H1 (cell line): ENCODE data around the gene TP53I13. TPM values are rescaled to one million over a fixed set of nuclear protein-coding genes. Genes with fewer than 3 reads are reported as not detected.

ENCODE experiments used
- CTCF ChIA-PET: fragments of 300-600 bp; sonication (Branson Sonifier 250); formaldehyde crosslinking; loops from one replicate; lab custom pipeline; 2021; ENCODE audit not compliant: partially characterized antibody; lab: Charles Lee
- POLR2A ChIA-PET: fragments of 300-600 bp; sonication (Branson Sonifier 250); formaldehyde crosslinking; loops from one replicate; lab custom pipeline; 2021; ENCODE audit warnings: inconsistent platforms; ENCODE audit not compliant: partially characterized antibody; lab: Charles Lee
- DNase-seq, 2 experiments: peaks; one replicate each; pipeline versions ENCODE4 v3.0.0 to v3.0.0-alpha.2; 2010 to 2022; ENCODE audit warnings: low spot score in 2 of 2, low read depth in 1 of 2, mixed read lengths in 1 of 2
- FAIRE-seq: peaks from 2 replicates; lab custom pipeline; 2011; peaks lifted over from hg19 to GRCh38; lab: Jason Lieb, UNC
- H2AFZ ChIP-seq: 2 replicates; pipeline ENCODE4 v1.8.1; 2012; ENCODE audit warnings: low read length, inconsistent platforms
- H2AK5ac ChIP-seq: 2 replicates; pipeline ENCODE4 v1.6.1; 2013; ENCODE audit warnings: low read depth, low read length
- H2BK120ac ChIP-seq: replicated peaks from 2 replicates; pipeline ENCODE3; 2013; ENCODE audit warnings: low read depth, low read length, inconsistent platforms
- H2BK12ac ChIP-seq: 2 replicates; pipeline ENCODE4 v1.6.1; 2013; ENCODE audit warnings: low read depth, low read length
- H2BK15ac ChIP-seq: 2 replicates; pipeline ENCODE4 v1.6.1; 2013; ENCODE audit warnings: low read length
- H2BK20ac ChIP-seq: 2 replicates; pipeline ENCODE4 v1.6.1; 2013; ENCODE audit warnings: low read length
- H2BK5ac ChIP-seq: 2 replicates; pipeline ENCODE4 v1.6.1; 2013; ENCODE audit warnings: low read depth, low read length
- H3K14ac ChIP-seq: 2 replicates; pipeline ENCODE4 v1.6.1; 2013; ENCODE audit warnings: inconsistent platforms; ENCODE audit not compliant: insufficient read length
- H3K18ac ChIP-seq: 2 replicates; pipeline ENCODE4 v1.6.1; 2013; ENCODE audit warnings: low read length; ENCODE audit errors: extremely low read depth
- H3K23ac ChIP-seq: 2 replicates; pipeline ENCODE4 v1.6.1; 2013; ENCODE audit warnings: inconsistent platforms; ENCODE audit not compliant: insufficient read length
- H3K23me2 ChIP-seq: 2 replicates; pipeline ENCODE4 v1.6.1; 2013; ENCODE audit warnings: low read depth, low read length
- H3K27ac ChIP-seq: 2 replicates; pipeline ENCODE4 v1.6.1; 2011; ENCODE audit warnings: low read depth, low read length, inconsistent platforms
- H3K27me3 ChIP-seq, 4 experiments: replicated peaks in 1 of 4; 1 replicate in 1 of 4; 2 replicates in 3 of 4; pipeline versions ENCODE4 v1.6.1 to v1.8.1; 2011 to 2013; ENCODE audit warnings: low read length in 3 of 4, mild to moderate bottlenecking in 3 of 4, inconsistent platforms in 2 of 4, mixed read lengths in 2 of 4, moderate library complexity in 1 of 4; ENCODE audit not compliant: control insufficient read depth in 3 of 4, insufficient read depth in 3 of 4; ENCODE audit errors: extremely low read depth in 1 of 4
- H3K36me3 ChIP-seq, 4 experiments: 2 replicates each; pipeline versions ENCODE4 v1.6.1 to v1.8.1; 2011 to 2013; ENCODE audit warnings: mild to moderate bottlenecking in 4 of 4, low read length in 3 of 4, moderate library complexity in 2 of 4, control low read depth in 1 of 4, inconsistent platforms in 1 of 4; ENCODE audit not compliant: insufficient read depth in 4 of 4, control insufficient read depth in 2 of 4
- H3K4ac ChIP-seq: replicated peaks from 2 replicates; pipeline ENCODE3; 2013; ENCODE audit warnings: low read length, low read depth, mixed read lengths, inconsistent platforms; ENCODE audit not compliant: insufficient read length
- H3K4me1 ChIP-seq, 4 experiments: replicated peaks in 1 of 4; 1 replicate in 1 of 4; 2 replicates in 3 of 4; pipeline versions ENCODE4 v1.6.1 to v1.8.1; 2011 to 2013; ENCODE audit warnings: low read length in 3 of 4, inconsistent platforms in 2 of 4, mixed read lengths in 1 of 4; ENCODE audit not compliant: insufficient read depth in 4 of 4, control insufficient read depth in 3 of 4
- H3K4me2 ChIP-seq, 2 experiments: 2 replicates each; pipeline versions ENCODE4 v1.6.1 to v1.8.1; 2011 to 2013; ENCODE audit warnings: low read depth in 2 of 2, low read length in 2 of 2, control low read depth in 1 of 2, inconsistent platforms in 1 of 2, mild to moderate bottlenecking in 1 of 2; ENCODE audit not compliant: insufficient read depth in 1 of 2
- H3K4me3 ChIP-seq, 4 experiments: fragments of 200-600, 300-600 bp in 1 of 4; sonication (generic), shearing (Covaris generic), sonication (Bioruptor Twin) in 1 of 4; 2 replicates each; pipeline versions ENCODE4 v1.5.1 to v1.8.1; 2011 to 2016; ENCODE audit warnings: low read length in 4 of 4, low read depth in 3 of 4, control low read depth in 2 of 4, inconsistent platforms in 2 of 4, mild to moderate bottlenecking in 2 of 4, mixed read lengths in 1 of 4, moderate library complexity in 1 of 4; ENCODE audit not compliant: insufficient read depth in 2 of 4; ENCODE audit errors: extremely low read depth in 1 of 4
- H3K56ac ChIP-seq: replicated peaks from 2 replicates; pipeline ENCODE3; 2013; ENCODE audit warnings: low read depth, mild to moderate bottlenecking, mixed read lengths, low read length, inconsistent platforms; ENCODE audit not compliant: insufficient read length
- H3K79me1 ChIP-seq: 2 replicates; pipeline ENCODE4 v1.6.1; 2013; ENCODE audit warnings: low read depth, low read length, control low read depth
- H3K79me2 ChIP-seq, 2 experiments: 2 replicates each; pipeline versions ENCODE4 v1.6.1 to v1.8.1; 2012 to 2013; ENCODE audit warnings: low read length in 2 of 2, mild to moderate bottlenecking in 2 of 2, inconsistent platforms in 1 of 2; ENCODE audit not compliant: insufficient read depth in 2 of 2, control insufficient read depth in 1 of 2
- H3K9ac ChIP-seq, 4 experiments: replicated peaks in 1 of 4; 1 replicate in 1 of 4; 2 replicates in 3 of 4; pipeline versions ENCODE4 v1.6.1 to v1.8.1; 2011 to 2013; ENCODE audit warnings: low read depth in 3 of 4, low read length in 3 of 4, control low read depth in 2 of 4, mild to moderate bottlenecking in 2 of 4, moderate library complexity in 2 of 4, inconsistent platforms in 1 of 4; ENCODE audit errors: extremely low read depth in 1 of 4
- H3K9me3 ChIP-seq, 2 experiments: 2 replicates each; pipeline versions ENCODE4 v1.6.1 to v1.8.1; 2012 to 2013; ENCODE audit warnings: mild to moderate bottlenecking in 2 of 2, moderate library complexity in 2 of 2, control low read depth in 1 of 2, inconsistent platforms in 1 of 2, low read depth in 1 of 2, low read length in 1 of 2, mixed read lengths in 1 of 2; ENCODE audit not compliant: insufficient read depth in 2 of 2
- H4K20me1 ChIP-seq, 2 experiments: replicated peaks in 1 of 2; 2 replicates each; pipeline versions ENCODE3 to v1.8.1; 2011 to 2013; ENCODE audit warnings: inconsistent platforms in 2 of 2, low read length in 2 of 2, mild to moderate bottlenecking in 1 of 2; ENCODE audit not compliant: insufficient read depth in 2 of 2, control insufficient read depth in 1 of 2
- H4K5ac ChIP-seq: 2 replicates; pipeline ENCODE4 v1.6.1; 2013; ENCODE audit warnings: low read length, low read depth, mixed read lengths, inconsistent platforms; ENCODE audit not compliant: insufficient read length
- H4K8ac ChIP-seq: 2 replicates; pipeline ENCODE4 v1.8.0; 2013; ENCODE audit warnings: mild to moderate bottlenecking, moderate library complexity, low read length, inconsistent platforms; ENCODE audit not compliant: insufficient read depth; ENCODE audit errors: extremely low read depth
- H4K91ac ChIP-seq: replicated peaks from 2 replicates; pipeline ENCODE3; 2013; ENCODE audit warnings: low read length, mixed read lengths, inconsistent platforms; ENCODE audit not compliant: insufficient read length
- HDAC2 ChIP-seq, 2 experiments: fragments of 300-600 bp in 1 of 2; sonication (generic) in 1 of 2; IDR thresholded peaks; 2 replicates each; pipeline ENCODE4 v1.6.1; 2011 to 2012; ENCODE audit warnings: low read depth in 2 of 2, low read length in 2 of 2, mild to moderate bottlenecking in 2 of 2, moderate library complexity in 2 of 2, borderline replicate concordance in 1 of 2, inconsistent platforms in 1 of 2
- KDM1A ChIP-seq: fragments of 200-600, 300-600 bp; sonication (generic); IDR thresholded peaks from 2 replicates; pipeline ENCODE4 v1.7.1; 2016; ENCODE audit warnings: mild to moderate bottlenecking, low read length, borderline replicate concordance
- MAFK ChIP-seq: IDR thresholded peaks from 2 replicates; pipeline ENCODE4 v1.6.1; 2012; ENCODE audit warnings: low read depth, mild to moderate bottlenecking, improper control_type of control experiment, low read length
- SIN3A ChIP-seq, 2 experiments: IDR thresholded peaks in 1 of 2; conservative IDR thresholded peaks in 1 of 2; 2 replicates each; pipeline ENCODE4 v1.6.1; 2011 to 2012; ENCODE audit warnings: low read length in 2 of 2, improper control_type of control experiment in 1 of 2, low read depth in 1 of 2, mild to moderate bottlenecking in 1 of 2
- WGBS, 2 experiments: shearing (Covaris generic) in 1 of 2; methylation state at CpG; one replicate each; pipeline versions ENCODE4 v1.1.6 to v1.1.7; 2013 to 2015; ENCODE audit warnings: low lambda C conversion rate in 2 of 2, mixed read lengths in 2 of 2, inconsistent platforms in 1 of 2, low coverage in 1 of 2, missing lambda C conversion rate in 1 of 2; ENCODE audit not compliant: insufficient replicate concordance in 2 of 2, insufficient coverage in 1 of 2, insufficient read length in 1 of 2; ENCODE audit errors: extremely low coverage in 1 of 2, missing lambda C conversion rate in 1 of 2; 5-methylcytosine and 5-hydroxymethylcytosine counted together
- polyA plus RNA-seq, 7 experiments: library from polyadenylated mRNA; depleted of rRNA in 3 of 7; stranded (reverse) in 5 of 7; unstranded in 2 of 7; fragments of >200 nt in 5 of 7; fragments of 200-250 nt in 2 of 7; gene quantifications; 1 replicate in 5 of 7; 2 replicates in 1 of 7; 4 replicates in 1 of 7; pipeline versions ENCODE4 v1.2.1 to v1.2.3, GENCODE V29; 2011 to 2013; ENCODE audit warnings: missing spikeins in 2 of 7, mixed read lengths in 2 of 7
- total RNA-seq: library from RNA; stranded (reverse); fragmentation: NEBNext Ultra II Directional; extraction: Animal tissue kit (Norgen Biotek cat#: 25700); gene quantifications from 2 replicates; pipeline ENCODE4 v1.2.1, GENCODE V29; 2021

Gene TP53I13
- total and polyA plus RNA-seq, 2 of the 8 experiments (the other 6 are each of a cell fraction or from before 2014, with no cell fraction given) = 22.4 to 35.7 TPM

- TF ChIP-seq MAFK (no peak), SIN3A (conservative IDR thresholded peaks at IDR 0.05 in 1 of 2, IDR thresholded peaks at IDR 0.05 in 1 of 2; ENCODE audit: low read depth in 1 of 2, low read length in 2 of 2) (0 out of 4 replicates have a peak, but pooled peaks of 1 of the 2 experiments have one; percentile 6), KDM1A (no peak), HDAC2 (IDR thresholded peaks at IDR 0.05; ENCODE audit: borderline replicate concordance in 1 of 2, low read depth in 2 of 2, low read length in 2 of 2) (no peak)
- H3K14ac ChIP-seq = no peak overlapping the region
- CTCF ChIA-PET = interaction anchor here (0.6 to 5.0 kb wide), 5 partner anchors 15 to 36 kb away, joined by 3 to 167 read pairs (median 4); partner anchors contain the start of gene TP53I13
Measured at GRCh38 chr17:29590411-29591145, 22.1 kb downstream of the TP53I13 start.

More at GRCh38 chr17:29590411-29591145, 22.1 kb downstream of the TP53I13 start:
- H2BK5ac ChIP-seq = peak overlapping the region; percentile 75; the same call in 1 of the 2 replicates
- H2AK5ac ChIP-seq = no peak overlapping the region; the same call in 1 of the 2 replicates
- H3K4ac ChIP-seq = peak overlapping the region; percentile 97
- no peak overlapping the region for H3K56ac ChIP-seq
- H3K9ac ChIP-seq = peak overlapping the region in 2 of 4 experiments; percentile 28 to 31; a peak in 2 of 7 replicates
- no peak overlapping the region for H2AFZ ChIP-seq
- H3K23ac ChIP-seq = no peak overlapping the region
- no peak overlapping the region for H3K27ac ChIP-seq
- FAIRE-seq (no peak), DNase-seq (peak in 1 of 2 experiments; percentile 55)
- no peak overlapping the region for H2BK20ac ChIP-seq
- peaks cover 0 to 6% (median 5%) of the 10 kb centered on the region in 4 experiments; a peak in 2 of 7 replicates for H3K27me3 ChIP-seq
- peaks cover 14 to 28% of the 10 kb centered on the region in 2 experiments for H4K20me1 ChIP-seq
- peaks cover 15% of the 10 kb centered on the region for H3K79me1 ChIP-seq
- H3K79me2 ChIP-seq = peaks cover 0 to 40% of the 10 kb centered on the region in 2 experiments; a peak in 2 of 4 replicates
- no peaks in the 10 kb centered on the region for H3K36me3 ChIP-seq
- peak overlapping the region; percentile 73 for H4K8ac ChIP-seq
- 18% methylated on average over 30 of the region's 30 CpGs; no CpG with 5 or more reads in 1 of the 2 experiments for WGBS, 2 experiments
- peak overlapping the region; percentile 46 for H4K5ac ChIP-seq
- peak overlapping the region; percentile 1 for H2BK120ac ChIP-seq
- H4K91ac ChIP-seq = peak overlapping the region; percentile 75
- peak overlapping the region; percentile 97 for H2BK15ac ChIP-seq
- POLR2A ChIA-PET = interaction anchor here (0.6 to 3.6 kb wide), 8 partner anchors 9 to 298 kb away, joined by 3 to 30 read pairs (median 8); partner anchors contain the start of genes NUFIP2 and TAOK1
- peak overlapping the region; percentile 68; the same call in 1 of the 2 replicates for H2BK12ac ChIP-seq
- peak overlapping the region; percentile 78 for H3K18ac ChIP-seq
- H3K23me2 ChIP-seq = peaks cover 36% of the 10 kb centered on the region; the same call in 1 of the 2 replicates
- peak overlapping the region; percentile 80 to 93 for H3K4me2 ChIP-seq
- H3K9me3 ChIP-seq = no peaks in the 10 kb centered on the region
- peak overlapping the region; percentile 56 to 76 (median 64) for H3K4me3 ChIP-seq
- H3K4me1 ChIP-seq = peaks cover 0 to 43% (median 35%) of the 10 kb centered on the region in 4 experiments; a peak in 6 of 7 replicates
